ENCODE data around the gene MYO15B.
A peak's percentile ranks its signal among the peaks of the same experiment; 100 is the strongest.

The MYO15B gene

GRCh38 chr17:75594499-75595283 is 7.1 kb downstream of the MYO15B start:
- no peak for TF ChIP-seq CTCF (IDR thresholded peaks at IDR 0.05; ENCODE audit: borderline replicate concordance, control extremely low read depth, extremely low read depth, insufficient read depth, missing control alignments)
- DNase-seq (ENCODE audit: low spot score): no peak
- in situ Hi-C loops (cut with MboI; ENCODE audit: low sequenced_read_pairs, unreplicated experiment): no loop called here

GRCh38 chr17:75595284-75595919 is 7.8 kb downstream of the MYO15B start:
- DNase-seq (ENCODE audit: low spot score): no peak
- in situ Hi-C loops (cut with MboI; ENCODE audit: low sequenced_read_pairs, unreplicated experiment): no loop called here
- TF ChIP-seq CTCF (IDR thresholded peaks at IDR 0.05; ENCODE audit: borderline replicate concordance, control extremely low read depth, extremely low read depth, insufficient read depth, missing control alignments): no peak

GRCh38 chr17:75595920-75596313 is 8.3 kb downstream of the MYO15B start:
- TF ChIP-seq CTCF (IDR thresholded peaks at IDR 0.05; ENCODE audit: borderline replicate concordance, control extremely low read depth, extremely low read depth, insufficient read depth, missing control alignments): no peak
- in situ Hi-C loops (cut with MboI; ENCODE audit: low sequenced_read_pairs, unreplicated experiment): no loop called here
- no peak for DNase-seq (ENCODE audit: low spot score)

GRCh38 chr17:75596320-75597087 is 8.9 kb downstream of the MYO15B start:
- in situ Hi-C loops (cut with MboI; ENCODE audit: low sequenced_read_pairs, unreplicated experiment): no loop called here
- no peak for TF ChIP-seq CTCF (IDR thresholded peaks at IDR 0.05; ENCODE audit: borderline replicate concordance, control extremely low read depth, extremely low read depth, insufficient read depth, missing control alignments)

GRCh38 chr17:75601057-75601987 is 13.7 kb downstream of the MYO15B start:
- in situ Hi-C loops (cut with MboI; ENCODE audit: low sequenced_read_pairs, unreplicated experiment): no loop called here
- DNase-seq (ENCODE audit: low spot score): peak; percentile 86
- TF ChIP-seq CTCF (IDR thresholded peaks at IDR 0.05; ENCODE audit: borderline replicate concordance, control extremely low read depth, extremely low read depth, insufficient read depth, missing control alignments): peak; percentile 88

More at GRCh38 chr17:75596320-75597087, 8.9 kb downstream of the MYO15B start:
- no peak for DNase-seq (ENCODE audit: low spot score)
